Stomach (tissue), 4 donors: ENCODE data around the gene UBQLN3.

Experiments
- EP300 ChIP-seq: sonication (generic); formaldehyde crosslinking; IDR thresholded peaks from one replicate; pipeline ENCODE4 v1.6.1; 2017; ENCODE audit warnings: antibody characterized with exemption
- POLR2A ChIP-seq, 4 donors: fragments of 450-650 bp; IDR thresholded peaks; one replicate each; pipeline ENCODE4 v1.6.1; 2016; ENCODE audit warnings: antibody characterized with exemption in 4 of 4, control low read depth in 2 of 4, mild to moderate bottlenecking in 1 of 4, moderate library complexity in 1 of 4
- TF ChIP-seq, protein P1 (sequence below), 7 experiments: fragments of 450-650 bp in 4 of 7; fragments of 200-600 bp in 3 of 7; sonication (generic) in 3 of 7; IDR thresholded peaks; one replicate each; pipeline ENCODE4 v1.5.1; 2016 to 2019; ENCODE audit warnings: antibody characterized with exemption in 7 of 7, control low read depth in 2 of 7, mild to moderate bottlenecking in 1 of 7

DNA sequence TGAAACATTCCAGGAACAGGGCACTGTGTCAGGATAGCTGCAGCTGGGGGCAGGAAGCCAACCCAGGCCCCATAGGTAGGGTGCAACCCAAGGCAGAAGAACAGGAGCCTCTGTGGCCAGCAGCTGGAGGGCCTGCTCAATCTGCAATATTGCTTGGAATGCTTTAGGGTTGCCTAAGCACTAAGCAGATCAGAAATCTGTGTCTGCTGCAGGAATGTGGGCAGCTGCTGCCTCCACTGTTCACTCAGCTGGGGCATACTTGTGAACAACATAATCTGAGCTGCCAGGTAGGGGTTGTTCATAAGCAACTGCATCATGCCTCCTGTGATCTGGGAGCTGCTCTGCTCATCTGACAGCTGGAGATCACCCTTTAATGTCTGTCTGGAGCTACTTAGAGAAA, 5.1 kb upstream of the UBQLN3 start:
- TF ChIP-seq POLR2A (IDR thresholded peaks at IDR 0.05) (no peak), EP300 (no peak)
- TF ChIP-seq, protein P1, sequence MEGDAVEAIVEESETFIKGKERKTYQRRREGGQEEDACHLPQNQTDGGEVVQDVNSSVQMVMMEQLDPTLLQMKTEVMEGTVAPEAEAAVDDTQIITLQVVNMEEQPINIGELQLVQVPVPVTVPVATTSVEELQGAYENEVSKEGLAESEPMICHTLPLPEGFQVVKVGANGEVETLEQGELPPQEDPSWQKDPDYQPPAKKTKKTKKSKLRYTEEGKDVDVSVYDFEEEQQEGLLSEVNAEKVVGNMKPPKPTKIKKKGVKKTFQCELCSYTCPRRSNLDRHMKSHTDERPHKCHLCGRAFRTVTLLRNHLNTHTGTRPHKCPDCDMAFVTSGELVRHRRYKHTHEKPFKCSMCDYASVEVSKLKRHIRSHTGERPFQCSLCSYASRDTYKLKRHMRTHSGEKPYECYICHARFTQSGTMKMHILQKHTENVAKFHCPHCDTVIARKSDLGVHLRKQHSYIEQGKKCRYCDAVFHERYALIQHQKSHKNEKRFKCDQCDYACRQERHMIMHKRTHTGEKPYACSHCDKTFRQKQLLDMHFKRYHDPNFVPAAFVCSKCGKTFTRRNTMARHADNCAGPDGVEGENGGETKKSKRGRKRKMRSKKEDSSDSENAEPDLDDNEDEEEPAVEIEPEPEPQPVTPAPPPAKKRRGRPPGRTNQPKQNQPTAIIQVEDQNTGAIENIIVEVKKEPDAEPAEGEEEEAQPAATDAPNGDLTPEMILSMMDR (IDR thresholded peaks at IDR 0.05) = no peak
